ENCODE data around the gene SAMD4A. TPM values are rescaled to one million over a fixed set of nuclear protein-coding genes. Genes with fewer than 3 reads are reported as not detected.

The SAMD4A gene
- polyA plus RNA-seq, 3 donors: 3.2 to 8.6 (median 4.2) TPM

DNA sequence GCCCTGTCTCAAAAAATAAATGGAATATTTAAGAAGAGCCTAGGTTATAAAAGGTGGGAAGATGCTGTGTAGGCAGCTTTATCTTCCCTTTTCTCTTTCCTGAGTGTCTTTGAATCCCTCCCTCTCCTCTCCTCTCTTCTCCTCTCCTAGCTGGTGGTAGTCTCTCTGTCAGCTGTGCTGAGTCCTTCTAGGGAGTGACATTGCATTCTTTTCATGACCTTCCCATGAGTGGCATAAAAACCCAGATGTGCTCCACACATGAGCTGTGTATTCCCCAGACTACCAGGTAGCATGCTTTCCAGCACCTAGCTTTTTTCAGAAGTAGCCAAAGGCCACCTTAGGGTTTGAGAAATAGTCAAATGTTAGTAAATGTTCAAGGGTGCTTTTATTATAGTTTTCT, 23.6 kb downstream of the SAMD4A start:
- H3K79me2 ChIP-seq (ENCODE audit: insufficient read depth, low read length): no peaks in the 10 kb centered on the region
- H3K4me3 Mint-ChIP-seq: no peak overlapping the region
- no peak overlapping the region for H2AFZ ChIP-seq (ENCODE audit: insufficient read depth, low read depth, low read length, poor library complexity, severe bottlenecking)
- H3K9ac ChIP-seq (ENCODE audit: insufficient read depth, low read length, poor library complexity, severe bottlenecking): no peak overlapping the region
- peaks cover 2% of the 10 kb centered on the region for H3K4me1 Mint-ChIP-seq
- H3K4me3 ChIP-seq (replicated peaks in 1 of 3; ENCODE audit: low read depth in 2 of 3, low read length in 3 of 3): no peak overlapping the region
- intact Hi-C loops (cut with micrococcal nuclease): no loop called here
- H3K4me1 ChIP-seq (ENCODE audit: control insufficient read depth in 1 of 2, insufficient read depth in 2 of 2, low read length in 2 of 2): no peaks in the 10 kb centered on the region
- DNase-seq: no peak
- peak overlapping the region in 1 of 7 donors; percentile 34 for H3K27ac Mint-ChIP-seq
- H4K20me1 ChIP-seq (ENCODE audit: insufficient read depth, low read length): no peaks in the 10 kb centered on the region
- H3K36me3 ChIP-seq (replicated peaks in 1 of 2; ENCODE audit: control insufficient read depth in 1 of 2, insufficient read depth in 2 of 2, low read length in 2 of 2): no peaks in the 10 kb centered on the region
- TF ChIP-seq, protein P1, sequence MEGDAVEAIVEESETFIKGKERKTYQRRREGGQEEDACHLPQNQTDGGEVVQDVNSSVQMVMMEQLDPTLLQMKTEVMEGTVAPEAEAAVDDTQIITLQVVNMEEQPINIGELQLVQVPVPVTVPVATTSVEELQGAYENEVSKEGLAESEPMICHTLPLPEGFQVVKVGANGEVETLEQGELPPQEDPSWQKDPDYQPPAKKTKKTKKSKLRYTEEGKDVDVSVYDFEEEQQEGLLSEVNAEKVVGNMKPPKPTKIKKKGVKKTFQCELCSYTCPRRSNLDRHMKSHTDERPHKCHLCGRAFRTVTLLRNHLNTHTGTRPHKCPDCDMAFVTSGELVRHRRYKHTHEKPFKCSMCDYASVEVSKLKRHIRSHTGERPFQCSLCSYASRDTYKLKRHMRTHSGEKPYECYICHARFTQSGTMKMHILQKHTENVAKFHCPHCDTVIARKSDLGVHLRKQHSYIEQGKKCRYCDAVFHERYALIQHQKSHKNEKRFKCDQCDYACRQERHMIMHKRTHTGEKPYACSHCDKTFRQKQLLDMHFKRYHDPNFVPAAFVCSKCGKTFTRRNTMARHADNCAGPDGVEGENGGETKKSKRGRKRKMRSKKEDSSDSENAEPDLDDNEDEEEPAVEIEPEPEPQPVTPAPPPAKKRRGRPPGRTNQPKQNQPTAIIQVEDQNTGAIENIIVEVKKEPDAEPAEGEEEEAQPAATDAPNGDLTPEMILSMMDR (IDR thresholded peaks at IDR 0.05): no peak
- H3K27ac ChIP-seq (ENCODE audit: low read depth in 1 of 2, low read length in 2 of 2): no peak overlapping the region
- H3K9me3 Mint-ChIP-seq: peaks cover 0 to 2% (median 0%) of the 10 kb centered on the region in 7 donors
- no peaks in the 10 kb centered on the region for H3K9me3 ChIP-seq (replicated peaks in 1 of 2; ENCODE audit: control insufficient read depth in 1 of 2, insufficient read depth in 1 of 2, low read length in 2 of 2)
- H3K27me3 Mint-ChIP-seq (ENCODE audit: low read depth in 3 of 3): peaks cover 3 to 15% (median 13%) of the 10 kb centered on the region in 3 donors
- H3K27me3 ChIP-seq (ENCODE audit: control insufficient read depth in 2 of 2, insufficient read depth in 2 of 2, low read length in 2 of 2): no peaks in the 10 kb centered on the region
- H3K4me2 ChIP-seq (replicated peaks; ENCODE audit: extremely low read depth, low read length, poor library complexity, severe bottlenecking): no peak overlapping the region
- H3K36me3 Mint-ChIP-seq: no peaks in the 10 kb centered on the region

DNA sequence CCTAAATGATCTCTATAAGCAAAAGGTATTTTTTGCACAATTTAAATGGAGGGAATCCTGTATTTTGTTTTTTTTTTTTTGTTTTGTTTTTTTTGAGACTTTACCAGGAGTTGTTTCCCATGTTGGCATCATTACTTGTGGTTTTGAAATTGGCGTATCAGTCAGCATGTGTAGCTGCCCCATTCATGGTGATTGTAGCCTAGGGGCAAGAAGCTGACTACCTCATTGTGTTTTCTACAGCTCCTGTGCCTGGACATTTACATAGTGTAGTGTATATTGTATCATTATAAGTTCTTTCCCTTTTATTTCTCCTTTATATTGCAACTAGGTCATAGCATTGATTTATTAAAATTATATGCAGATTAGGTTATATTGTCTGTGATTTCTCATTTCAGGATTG, 24.5 kb downstream of the SAMD4A start:
- no CpG with 5 or more reads among the region's 1 CpG for WGBS (ENCODE audit: insufficient coverage)
- no peaks in the 10 kb centered on the region for H3K9me3 ChIP-seq (replicated peaks in 1 of 2; ENCODE audit: control insufficient read depth in 1 of 2, insufficient read depth in 1 of 2, low read length in 2 of 2)
- H3K36me3 Mint-ChIP-seq: no peaks in the 10 kb centered on the region
- H3K79me2 ChIP-seq (ENCODE audit: insufficient read depth, low read length): no peaks in the 10 kb centered on the region
- no peak overlapping the region for H3K27ac Mint-ChIP-seq
- no peak overlapping the region for H3K27ac ChIP-seq (ENCODE audit: low read depth in 1 of 2, low read length in 2 of 2)
- DNase-seq: no peak
- H3K9me3 Mint-ChIP-seq: peaks cover 0 to 2% (median 0%) of the 10 kb centered on the region in 7 donors
- no peaks in the 10 kb centered on the region for H3K36me3 ChIP-seq (replicated peaks in 1 of 2; ENCODE audit: control insufficient read depth in 1 of 2, insufficient read depth in 2 of 2, low read length in 2 of 2)
- peaks cover 3 to 15% (median 15%) of the 10 kb centered on the region in 3 donors for H3K27me3 Mint-ChIP-seq (ENCODE audit: low read depth in 3 of 3)
- no peak overlapping the region for H3K4me3 Mint-ChIP-seq
- H3K4me2 ChIP-seq (replicated peaks; ENCODE audit: extremely low read depth, low read length, poor library complexity, severe bottlenecking): no peak overlapping the region
- no peaks in the 10 kb centered on the region for H3K4me1 ChIP-seq (ENCODE audit: control insufficient read depth in 1 of 2, insufficient read depth in 2 of 2, low read length in 2 of 2)
- no peaks in the 10 kb centered on the region for H3K27me3 ChIP-seq (ENCODE audit: control insufficient read depth in 2 of 2, insufficient read depth in 2 of 2, low read length in 2 of 2)
- no peak overlapping the region for H2AFZ ChIP-seq (ENCODE audit: insufficient read depth, low read depth, low read length, poor library complexity, severe bottlenecking)
- H4K20me1 ChIP-seq (ENCODE audit: insufficient read depth, low read length): no peaks in the 10 kb centered on the region
- H3K9ac ChIP-seq (ENCODE audit: insufficient read depth, low read length, poor library complexity, severe bottlenecking): no peak overlapping the region
- H3K4me3 ChIP-seq (replicated peaks in 1 of 3; ENCODE audit: low read depth in 2 of 3, low read length in 3 of 3): no peak overlapping the region
- peaks cover 2% of the 10 kb centered on the region for H3K4me1 Mint-ChIP-seq
- TF ChIP-seq, protein P1 (IDR thresholded peaks at IDR 0.05): no peak
- intact Hi-C loops (cut with micrococcal nuclease): no loop called here
